Stimulated activated CD8-positive, alpha-beta memory T cell treated with anti-CD3 and anti-CD28 coated beads, Interleukin-7, amount 100 ng/mL, for 1 hour (primary cell): Measurements from ENCODE around the gene PDRG1.
"Not testable (repeated sequence)": the region's sequence is repeated elsewhere in the genome, so short reads cannot be mapped to it uniquely, and the experiment has no call there.

Source experiments
- DNase-seq, 2 donors: peaks; one replicate each; pipeline ENCODE4 v3.0.0-alpha.2; 2020; ENCODE audit warnings: low read depth in 2 of 2

PDRG1 gene

GRCh38 chr20:31966991-31967655 is 15.3 kb upstream of the PDRG1 start:
- no peak for DNase-seq

DNA sequence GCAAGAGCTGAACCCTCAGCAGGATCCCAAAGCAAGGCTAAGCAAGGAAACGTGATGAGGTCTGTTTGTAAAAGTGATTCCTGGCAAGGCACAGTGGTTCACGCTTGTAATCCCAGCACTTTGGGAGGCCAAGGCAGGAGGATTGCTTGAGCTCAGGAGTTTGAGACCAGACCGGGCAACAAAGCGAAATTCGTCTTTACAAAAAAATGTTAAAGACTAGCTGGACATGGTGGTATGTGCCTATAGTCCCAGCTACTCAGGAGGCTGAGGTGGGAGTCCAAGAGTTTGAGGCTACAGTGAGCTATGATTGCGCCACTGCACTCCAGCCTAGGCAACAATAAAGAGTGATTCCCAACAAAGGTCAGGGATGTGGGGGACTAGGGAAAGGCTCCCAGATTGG is 12.0 kb upstream of the PDRG1 start:
- no peak for DNase-seq

- DNase-seq, result no peak
Observed at GRCh38 chr20:31962761-31963160, 10.9 kb upstream of the PDRG1 start.

DNA sequence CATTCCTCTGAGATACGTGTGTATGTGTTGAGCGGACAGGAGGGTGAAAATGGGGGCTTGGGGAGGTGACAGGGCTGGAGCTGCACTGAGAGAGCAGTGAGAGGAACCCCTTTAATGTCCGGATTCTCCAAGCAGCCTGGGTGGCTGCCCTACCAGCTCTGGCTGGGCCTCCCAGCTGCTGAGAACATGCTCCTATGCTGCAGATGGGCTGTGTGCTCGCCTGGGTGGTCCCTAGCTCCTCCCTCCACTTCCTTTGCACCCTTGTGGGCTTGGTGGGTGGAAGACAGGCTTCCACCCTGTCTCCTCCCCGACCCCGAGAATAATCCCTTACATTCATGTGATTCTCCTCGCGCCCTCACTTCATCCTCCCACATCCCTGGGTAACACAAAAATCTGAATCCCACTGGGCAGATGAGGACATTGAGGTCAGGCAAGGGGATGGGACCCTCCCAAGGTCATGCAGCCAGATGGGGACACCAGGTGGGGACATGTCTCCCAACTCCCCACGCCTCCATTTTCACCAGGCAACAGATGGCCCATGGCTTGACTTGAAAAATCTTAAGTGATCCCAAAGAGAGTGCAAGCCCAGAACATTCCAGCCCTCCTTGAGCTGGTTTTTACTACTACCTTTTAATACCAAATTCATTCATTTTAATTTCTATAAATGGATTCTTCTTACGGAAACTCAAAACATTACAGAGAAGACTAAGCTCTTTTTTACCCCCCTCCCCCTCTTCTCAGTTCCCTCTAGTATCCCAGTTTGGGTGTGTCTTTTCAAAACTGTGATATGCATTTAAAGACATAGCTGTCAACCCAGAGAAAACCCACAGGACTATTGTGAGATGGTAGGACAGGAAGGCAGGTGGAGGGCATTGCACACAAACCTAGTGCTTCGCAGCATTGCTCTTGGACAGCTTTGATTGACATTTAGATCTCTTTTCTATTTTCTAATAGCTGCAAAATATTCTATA is 5.0 kb upstream of the PDRG1 start:
- no peak for DNase-seq

GRCh38 chr20:31954500-31954899 is 2.7 kb upstream of the PDRG1 start:
- DNase-seq, result no peak

GRCh38 chr20:31953556-31954148 is 1.8 kb upstream of the PDRG1 start:
- DNase-seq, result no peak

DNA sequence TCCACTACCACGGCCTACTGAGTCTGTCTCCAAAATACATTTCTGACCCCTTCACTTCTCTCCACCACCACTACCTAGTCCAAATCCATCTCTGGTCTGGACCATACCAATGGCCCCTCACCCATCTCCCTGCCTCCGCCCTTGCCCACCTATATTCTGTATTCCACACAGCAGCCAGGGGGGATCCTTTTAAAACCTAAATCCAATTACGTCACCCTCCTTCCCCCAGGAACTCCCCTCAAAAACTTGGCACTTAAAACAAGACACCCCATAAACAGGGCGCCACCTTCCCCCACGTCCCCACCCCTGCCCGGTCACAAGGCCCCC is 680 bp downstream of the PDRG1 start:
- no peak for DNase-seq

- DNase-seq, result no peak
Observed at GRCh38 chr20:31949877-31950646, 1.8 kb downstream of the PDRG1 start.

DNA sequence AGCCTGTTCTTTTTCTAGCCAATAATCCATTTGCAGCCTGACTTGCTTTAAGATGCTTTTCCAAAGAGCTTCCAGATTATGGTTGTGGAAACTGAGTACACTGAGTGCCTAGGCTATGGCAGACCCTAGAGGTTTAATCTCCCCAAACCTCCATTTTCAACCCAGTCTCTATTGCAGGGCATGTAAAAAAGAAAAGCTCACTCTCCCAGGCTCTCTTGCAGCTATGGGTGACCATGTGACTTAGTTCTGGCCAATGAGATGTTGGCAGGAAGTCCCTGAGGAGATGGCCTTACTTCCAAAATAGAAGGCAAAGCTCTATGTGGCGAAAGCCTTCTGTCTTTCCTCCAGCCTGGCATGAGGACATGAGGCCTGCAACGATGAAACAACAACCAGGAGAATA is 3.8 kb downstream of the PDRG1 start:
- no peak for DNase-seq

GRCh38 chr20:31945785-31946184 is 6.1 kb downstream of the PDRG1 start:
- no peak for DNase-seq

DNA sequence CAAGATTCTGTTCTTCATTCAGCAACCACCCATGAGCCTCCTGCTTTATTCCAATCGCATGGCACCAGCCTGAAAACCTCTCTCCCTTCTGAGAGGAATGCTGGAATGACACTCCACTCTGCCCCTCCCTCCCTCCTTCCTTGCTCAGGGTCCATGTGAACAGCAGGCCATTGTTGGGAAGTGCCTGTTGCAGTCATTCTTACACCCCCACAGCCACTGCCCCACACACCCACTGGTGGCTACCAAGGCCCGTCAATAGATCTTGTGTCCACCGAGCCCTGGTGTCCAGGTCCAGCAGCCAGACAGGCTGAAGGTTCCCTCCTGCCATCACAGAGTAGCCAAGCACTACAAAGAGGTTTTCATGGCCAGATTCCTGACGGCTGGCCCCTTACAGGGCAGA is 6.5 kb downstream of the PDRG1 start:
- DNase-seq, result no peak

DNA sequence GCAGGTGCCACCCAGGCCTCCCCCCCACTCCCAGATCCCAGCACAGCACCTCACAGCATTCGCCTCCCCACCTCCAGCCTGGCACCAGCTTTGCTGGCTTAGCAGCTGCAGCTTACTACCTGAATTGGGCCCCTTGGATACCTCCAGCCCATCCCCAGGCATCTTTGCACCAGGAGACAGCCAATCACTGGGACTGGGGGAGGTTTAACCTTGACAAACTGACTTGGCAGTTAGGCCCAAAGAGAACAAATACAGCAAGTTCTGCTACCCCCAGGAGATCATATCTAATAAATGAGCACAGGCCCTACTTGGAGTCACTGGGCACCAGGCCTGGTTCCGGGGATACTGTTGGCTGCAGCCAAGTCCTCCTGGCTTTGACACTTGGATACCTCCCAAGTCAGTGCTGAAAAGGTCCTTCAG is 8.8 kb downstream of the PDRG1 start:
- DNase-seq, result no peak

- no peak for DNase-seq
Observed at GRCh38 chr20:31939661-31940060, 12.2 kb downstream of the PDRG1 start.

DNA sequence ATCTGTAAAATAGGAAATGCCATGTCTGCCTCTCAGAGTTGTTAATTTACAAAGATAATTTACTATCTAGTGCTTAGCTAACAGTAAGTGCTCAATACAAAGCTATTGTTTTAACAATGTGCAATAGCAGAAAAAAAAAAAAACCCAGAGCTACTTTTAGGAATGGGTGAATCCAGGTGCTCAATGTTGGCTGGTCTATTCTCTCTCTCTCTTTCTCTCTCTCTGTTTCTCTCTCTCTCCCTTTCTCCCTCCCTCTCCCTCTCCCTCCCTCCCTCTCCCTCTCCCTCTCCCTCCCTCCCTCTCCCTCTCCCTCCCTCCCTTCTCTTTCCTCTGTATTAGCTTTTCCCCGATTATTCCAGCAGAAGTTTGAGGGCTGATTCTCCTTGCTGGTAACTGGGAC is 14.0 kb downstream of the PDRG1 start:
- DNase-seq, result no peak

- no peak for DNase-seq
Observed at GRCh38 chr20:31936420-31936819, 15.4 kb downstream of the PDRG1 start.

- no peak for DNase-seq
Observed at GRCh38 chr20:31934968-31935764, 16.7 kb downstream of the PDRG1 start.

- DNase-seq, result no peak
Observed at GRCh38 chr20:31934491-31934890, 17.4 kb downstream of the PDRG1 start.

- no peak for DNase-seq
Observed at GRCh38 chr20:31933698-31934097, 18.1 kb downstream of the PDRG1 start.

- no peak for DNase-seq
Observed at GRCh38 chr20:31930779-31931178, 21.1 kb downstream of the PDRG1 start.

DNA sequence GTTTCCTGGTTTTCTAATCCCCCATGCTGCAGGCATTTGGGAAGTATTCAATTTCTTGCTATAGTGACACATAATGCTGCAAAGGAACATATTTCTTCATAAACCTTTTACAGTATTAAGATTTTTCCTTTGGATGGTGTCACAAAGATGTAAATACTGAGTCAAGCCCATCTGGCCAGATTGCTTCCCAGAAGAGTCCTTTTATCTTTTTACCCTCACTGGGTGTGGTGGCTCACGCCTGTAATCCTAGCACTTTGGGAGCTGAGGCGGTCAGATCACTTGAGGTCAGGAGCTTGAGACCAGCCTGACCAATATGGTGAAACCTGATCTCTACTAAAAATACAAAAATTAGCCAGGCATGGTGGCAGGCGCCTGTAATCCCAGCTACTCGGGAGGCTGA is 22.2 kb downstream of the PDRG1 start:
- not testable (repeated sequence) for DNase-seq

DNA sequence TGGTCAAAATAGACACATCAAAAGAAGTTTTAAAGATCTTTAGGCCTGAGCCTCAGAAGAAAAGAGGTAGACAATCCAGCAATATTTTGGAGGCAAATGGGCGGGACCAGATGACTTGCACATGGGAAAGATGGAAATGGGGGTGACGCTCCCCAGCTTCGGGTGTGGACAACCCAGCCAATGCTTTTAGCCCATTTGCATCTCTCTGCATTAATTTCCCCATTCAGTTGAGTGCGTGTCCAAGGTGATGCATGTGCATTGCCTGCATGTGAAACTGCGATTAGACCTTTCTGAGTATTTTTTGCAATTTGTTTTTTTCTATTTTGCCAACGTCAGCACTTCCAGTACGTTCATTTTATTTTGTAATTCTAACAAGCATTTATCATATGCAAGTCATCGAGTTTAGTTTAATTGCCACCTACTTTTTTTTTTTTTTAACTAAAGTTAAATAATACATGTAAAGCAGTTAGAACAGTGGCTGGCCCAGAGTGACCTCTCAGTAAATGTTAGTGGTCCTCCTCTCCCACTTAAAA is 24.2 kb downstream of the PDRG1 start:
- DNase-seq, result no peak
